Measurements from ENCODE around the gene FAM43A. TPM values are rescaled to one million over a fixed set of nuclear protein-coding genes. Genes with fewer than 3 reads are reported as not detected.

The FAM43A gene, protein sequence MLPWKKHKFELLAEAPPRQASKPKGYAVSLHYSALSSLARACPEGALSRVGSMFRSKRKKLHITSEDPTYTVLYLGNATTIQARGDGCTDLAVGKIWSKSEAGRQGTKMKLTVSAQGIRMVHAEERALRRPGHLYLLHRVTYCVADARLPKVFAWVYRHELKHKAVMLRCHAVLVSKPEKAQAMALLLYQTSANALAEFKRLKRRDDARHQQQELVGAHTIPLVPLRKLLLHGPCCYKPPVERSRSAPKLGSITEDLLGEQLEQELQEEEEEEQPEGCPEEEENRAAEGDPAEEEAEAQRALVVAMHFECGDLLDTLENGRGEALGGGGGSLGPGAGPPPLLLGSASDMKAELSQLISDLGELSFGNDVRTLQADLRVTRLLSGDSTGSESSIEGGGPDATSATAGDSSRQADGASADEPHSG
- 10 to 100 TPM; 20.2 to 33.6 (median 31.9) TPM for total RNA-seq

- H3K27ac ChIP-seq: peak within 1 kb of the TSS; percentile 79 to 94 (median 84)
- H3K9me3 ChIP-seq: no peaks in the 10 kb centered on the region
- H3K4me3 ChIP-seq: peak within 1 kb of the TSS; percentile 70 to 87 (median 71)
- H3K27me3 ChIP-seq: peaks cover 0 to 9% (median 0%) of the 10 kb centered on the region in 4 donors
- peak; percentile 64 for DNase-seq
- intact Hi-C loops (cut with DNase I): loop anchor here (5.0 kb wide), 1 partner anchor 421 kb away; no protein-coding TSS in a partner anchor
- WGBS, 2 donors: 0 to 1% methylated on average over 10 to 11 of the region's 70 CpGs
- peaks cover 0 to 10% (median 0%) of the 10 kb centered on the region in 3 donors for H3K36me3 ChIP-seq
- TF ChIP-seq POLR2A (IDR thresholded peaks at IDR 0.05): peak in 3 of 4 donors; percentile 94 to 99 (median 99)
- TF ChIP-seq, protein P1, sequence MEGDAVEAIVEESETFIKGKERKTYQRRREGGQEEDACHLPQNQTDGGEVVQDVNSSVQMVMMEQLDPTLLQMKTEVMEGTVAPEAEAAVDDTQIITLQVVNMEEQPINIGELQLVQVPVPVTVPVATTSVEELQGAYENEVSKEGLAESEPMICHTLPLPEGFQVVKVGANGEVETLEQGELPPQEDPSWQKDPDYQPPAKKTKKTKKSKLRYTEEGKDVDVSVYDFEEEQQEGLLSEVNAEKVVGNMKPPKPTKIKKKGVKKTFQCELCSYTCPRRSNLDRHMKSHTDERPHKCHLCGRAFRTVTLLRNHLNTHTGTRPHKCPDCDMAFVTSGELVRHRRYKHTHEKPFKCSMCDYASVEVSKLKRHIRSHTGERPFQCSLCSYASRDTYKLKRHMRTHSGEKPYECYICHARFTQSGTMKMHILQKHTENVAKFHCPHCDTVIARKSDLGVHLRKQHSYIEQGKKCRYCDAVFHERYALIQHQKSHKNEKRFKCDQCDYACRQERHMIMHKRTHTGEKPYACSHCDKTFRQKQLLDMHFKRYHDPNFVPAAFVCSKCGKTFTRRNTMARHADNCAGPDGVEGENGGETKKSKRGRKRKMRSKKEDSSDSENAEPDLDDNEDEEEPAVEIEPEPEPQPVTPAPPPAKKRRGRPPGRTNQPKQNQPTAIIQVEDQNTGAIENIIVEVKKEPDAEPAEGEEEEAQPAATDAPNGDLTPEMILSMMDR (IDR thresholded peaks at IDR 0.05): peak in 4 of 6 experiments; percentile 10 to 21 (median 18)
- H3K4me1 ChIP-seq: peaks cover 29 to 72% (median 30%) of the 10 kb centered on the region in 3 donors
Measured at GRCh38 chr3:194685718-194686413, at the start of gene FAM43A. FAM43A (plus strand) TSS chr3:194685883; CDS start chr3:194686827, 944 bp downstream.

GRCh38 chr3:194637066-194637465, 48.6 kb upstream of the FAM43A start:
- TF ChIP-seq, protein P1 (IDR thresholded peaks at IDR 0.05): no peak
- no peak for TF ChIP-seq POLR2A (IDR thresholded peaks at IDR 0.05)
- intact Hi-C loops (cut with DNase I): no loop called here
- WGBS, 2 donors: 56 to 67% methylated on average over 3 of the region's 3 CpGs
- no peak overlapping the region for H3K27ac ChIP-seq
- peaks cover 3 to 25% (median 3%) of the 10 kb centered on the region in 3 donors for H3K4me1 ChIP-seq
- H3K27me3 ChIP-seq: no peaks in the 10 kb centered on the region
- H3K36me3 ChIP-seq: peaks cover 7 to 31% (median 15%) of the 10 kb centered on the region in 3 donors
- no peak for DNase-seq
- H3K9me3 ChIP-seq: no peaks in the 10 kb centered on the region
- H3K4me3 ChIP-seq: no peak overlapping the region

DNA sequence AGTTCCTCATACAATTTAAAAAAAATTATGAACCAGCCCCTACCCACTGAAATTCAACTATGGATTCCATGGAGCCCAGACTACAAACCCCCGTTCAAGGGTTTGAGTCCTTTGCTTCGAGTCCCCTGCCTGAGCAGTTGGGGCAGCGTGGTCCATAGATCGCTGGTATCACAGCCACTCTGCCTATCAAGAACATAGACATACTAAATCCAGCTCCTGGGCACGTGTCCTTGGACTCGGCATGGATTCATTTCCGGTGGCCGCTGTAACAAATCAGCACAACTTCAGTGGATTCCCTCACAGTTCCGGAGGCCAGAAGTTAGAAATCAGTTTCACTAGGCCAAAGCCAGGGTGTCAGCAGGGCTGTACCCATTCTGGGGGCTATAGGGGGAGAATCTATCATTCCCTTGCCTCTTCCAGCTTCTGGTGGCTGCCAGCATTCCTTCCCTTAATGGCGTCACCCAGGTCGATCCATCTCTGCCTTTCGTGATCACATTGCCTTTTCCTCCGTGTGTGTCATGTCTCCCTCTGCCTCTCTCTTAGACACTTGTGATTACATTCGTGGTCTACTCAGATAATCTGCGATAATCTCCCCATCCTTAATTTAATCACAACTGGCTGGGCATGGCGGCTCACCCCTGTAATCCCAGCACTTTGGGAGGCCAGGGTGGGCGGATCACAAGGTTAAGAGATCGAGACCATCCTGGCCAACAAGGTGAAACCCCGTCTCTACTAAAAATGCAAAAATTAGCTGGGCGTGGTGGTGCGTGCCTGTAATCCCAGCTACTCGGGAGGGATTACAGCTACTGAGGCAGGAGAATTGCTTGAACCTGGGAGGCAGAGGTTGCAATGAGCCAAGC, 47.9 kb upstream of the FAM43A start:
- Histone ChIP-seq H3K27me3 (no peaks in the 10 kb centered on the region), H3K36me3 (peaks cover 7 to 38% (median 17%) of the 10 kb centered on the region in 3 donors), H3K27ac (no peak overlapping the region), H3K4me3 (no peak overlapping the region), H3K9me3 (no peaks in the 10 kb centered on the region), H3K4me1 (peaks cover 0 to 18% (median 3%) of the 10 kb centered on the region in 3 donors)
- no peak for DNase-seq
- intact Hi-C loops (cut with DNase I): no loop called here
- TF ChIP-seq, protein P1 (IDR thresholded peaks at IDR 0.05): no peak
- TF ChIP-seq POLR2A (IDR thresholded peaks at IDR 0.05): no peak
- WGBS, 2 donors: 80 to 88% methylated on average over 16 to 19 of the region's 22 CpGs

- no peak for DNase-seq
- intact Hi-C loops (cut with DNase I): no loop called here
- no peak overlapping the region for H3K4me3 ChIP-seq
- H3K27me3 ChIP-seq: no peaks in the 10 kb centered on the region
- no peaks in the 10 kb centered on the region for H3K9me3 ChIP-seq
- peaks cover 7 to 50% (median 17%) of the 10 kb centered on the region in 3 donors for H3K36me3 ChIP-seq
- TF ChIP-seq, protein P1 (IDR thresholded peaks at IDR 0.05): no peak
- TF ChIP-seq POLR2A (IDR thresholded peaks at IDR 0.05): no peak
- WGBS, 2 donors: 93 to 95% methylated on average over 10 of the region's 10 CpGs
- H3K4me1 ChIP-seq: peaks cover 0 to 11% (median 0%) of the 10 kb centered on the region in 3 donors
- H3K27ac ChIP-seq: peak overlapping the region in 1 of 4 donors; percentile 60
Measured at GRCh38 chr3:194638991-194639605, 46.6 kb upstream of the FAM43A start.

Measured in esophagus squamous epithelium (tissue), 5 donors.